Spleen (tissue), 7 donors: Measurements from ENCODE around the gene LRP1.
A peak's percentile ranks its signal among the peaks of the same experiment; 100 is the strongest.

Experiments used
- POLR2A ChIP-seq, 3 donors: fragments of 450-650 bp; IDR thresholded peaks; one replicate each; pipeline ENCODE4 v1.5.1; 2017; ENCODE audit warnings: antibody characterized with exemption in 3 of 3, mild to moderate bottlenecking in 1 of 3
- POLR2AphosphoS5 ChIP-seq, 3 donors: sonication (generic); formaldehyde crosslinking; IDR thresholded peaks; one replicate each; pipeline ENCODE4 v1.5.1; 2017; ENCODE audit warnings: antibody characterized with exemption in 3 of 3
- TF ChIP-seq, protein P1 (sequence below), 11 experiments: fragments of 200-600 bp in 7 of 11; fragments of 450-650 bp in 4 of 11; sonication (generic) in 4 of 11; IDR thresholded peaks in 8 of 11; conservative IDR thresholded peaks in 3 of 11; 1 replicate in 7 of 11; 2 replicates in 4 of 11; pipeline versions ENCODE4 v1.4.0 to v1.8.0; 2016 to 2021; ENCODE audit warnings: antibody characterized with exemption in 11 of 11, inconsistent platforms in 4 of 11, mild to moderate bottlenecking in 1 of 11
- donor health status: DM: no; HTN: no; CAD: no; lungs with moderate emphysema.
- donor health status: DM: no; HTN: no; CAD: no.
- donor health status: DM: no; HTN: no; CAD: no.

- TF ChIP-seq, protein P1, sequence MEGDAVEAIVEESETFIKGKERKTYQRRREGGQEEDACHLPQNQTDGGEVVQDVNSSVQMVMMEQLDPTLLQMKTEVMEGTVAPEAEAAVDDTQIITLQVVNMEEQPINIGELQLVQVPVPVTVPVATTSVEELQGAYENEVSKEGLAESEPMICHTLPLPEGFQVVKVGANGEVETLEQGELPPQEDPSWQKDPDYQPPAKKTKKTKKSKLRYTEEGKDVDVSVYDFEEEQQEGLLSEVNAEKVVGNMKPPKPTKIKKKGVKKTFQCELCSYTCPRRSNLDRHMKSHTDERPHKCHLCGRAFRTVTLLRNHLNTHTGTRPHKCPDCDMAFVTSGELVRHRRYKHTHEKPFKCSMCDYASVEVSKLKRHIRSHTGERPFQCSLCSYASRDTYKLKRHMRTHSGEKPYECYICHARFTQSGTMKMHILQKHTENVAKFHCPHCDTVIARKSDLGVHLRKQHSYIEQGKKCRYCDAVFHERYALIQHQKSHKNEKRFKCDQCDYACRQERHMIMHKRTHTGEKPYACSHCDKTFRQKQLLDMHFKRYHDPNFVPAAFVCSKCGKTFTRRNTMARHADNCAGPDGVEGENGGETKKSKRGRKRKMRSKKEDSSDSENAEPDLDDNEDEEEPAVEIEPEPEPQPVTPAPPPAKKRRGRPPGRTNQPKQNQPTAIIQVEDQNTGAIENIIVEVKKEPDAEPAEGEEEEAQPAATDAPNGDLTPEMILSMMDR (IDR thresholded peaks at IDR 0.05 in 8 of 11, conservative IDR thresholded peaks at IDR 0.05 in 3 of 11) = no peak
- TF ChIP-seq POLR2AphosphoS5 (IDR thresholded peaks at IDR 0.05) (peak; percentile 20 to 57 (median 49)), POLR2A (IDR thresholded peaks at IDR 0.05) (no peak)
Observed at GRCh38 chr12:57156701-57157403, 28.6 kb downstream of the LRP1 start.
